OCI-LY3 (cell line): ENCODE measurements around the gene DESI2.

Source experiments
- H2AFZ ChIP-seq: fragments of 200-600, 300-600 bp; shearing (Covaris generic); 2 replicates; pipeline ENCODE4 v1.6.0; 2014; ENCODE audit warnings: antibody characterized with exemption, low read depth, low read length
- H3K27ac ChIP-seq: fragments of 200-600, 300-600 bp; sonication (generic); 2 replicates; pipeline ENCODE4 v1.5.1; 2014; ENCODE audit warnings: mild to moderate bottlenecking, low read length, moderate library complexity, mixed read lengths
- H3K27me3 ChIP-seq: fragments of 200-600, 300-600 bp; sonication (generic); 2 replicates; pipeline ENCODE4 v1.6.1; 2014; ENCODE audit warnings: low read depth, low read length, mixed read lengths
- H3K36me3 ChIP-seq: fragments of 200-600, 300-600 bp; sonication (generic); replicated peaks from 2 replicates; pipeline ENCODE3; 2014; ENCODE audit warnings: low read depth, low read length, mixed read lengths
- H3K4me1 ChIP-seq: fragments of 300-600, 200-600 bp; sonication (generic); 2 replicates; pipeline ENCODE4 v1.6.1; 2014; ENCODE audit warnings: low read length, mixed read lengths
- H3K4me2 ChIP-seq: fragments of 200-600, 300-600 bp; sonication (generic); 2 replicates; pipeline ENCODE4 v1.6.1; 2014; ENCODE audit warnings: low read length, mixed read lengths
- H3K4me3 ChIP-seq: fragments of 300-600, 200-600 bp; sonication (generic); 2 replicates; pipeline ENCODE4 v1.5.1; 2014; ENCODE audit warnings: antibody characterized with exemption, mild to moderate bottlenecking, low read length, moderate library complexity
- H3K79me2 ChIP-seq: fragments of 300-600, 200-600 bp; shearing (Covaris generic); 2 replicates; pipeline ENCODE4 v1.6.1; 2014; ENCODE audit warnings: mild to moderate bottlenecking, low read length, mixed read lengths
- H3K9ac ChIP-seq: fragments of 300-600, 200-600 bp; shearing (Covaris generic); 2 replicates; pipeline ENCODE4 v1.6.0; 2014; ENCODE audit warnings: mild to moderate bottlenecking, low read length, moderate library complexity
- H3K9me3 ChIP-seq: fragments of 200-600, 300-600 bp; shearing (Covaris generic); 2 replicates; pipeline ENCODE4 v1.6.1; 2014; ENCODE audit warnings: low read length, mixed read lengths; ENCODE audit not compliant: insufficient read depth
- H4K20me1 ChIP-seq: fragments of 200-600, 300-600 bp; sonication (generic); 2 replicates; pipeline ENCODE4 v1.6.1; 2016; ENCODE audit warnings: low read length, mixed read lengths; ENCODE audit not compliant: insufficient read depth
- CTCF ChIP-seq: fragments of 200-600, 300-600 bp; sonication (generic); IDR thresholded peaks from 2 replicates; pipeline ENCODE4 v1.5.1; 2014; ENCODE audit warnings: antibody characterized with exemption, low read length, low read depth
- EZH2phosphoT487 ChIP-seq: fragments of 200-600 bp; shearing (Covaris generic); IDR thresholded peaks from 2 replicates; pipeline ENCODE4 v1.6.1; 2018; ENCODE audit warnings: antibody characterized with exemption, mixed run types, low read depth

The DESI2 gene

GRCh38 chr1:244645890-244646289 is 7.0 kb upstream of the DESI2 start:
- Histone ChIP-seq H3K27me3 (peaks cover 7% of the 10 kb centered on the region; the same call in 1 of the 2 replicates), H3K9me3 (no peaks in the 10 kb centered on the region), H3K4me1 (no peaks in the 10 kb centered on the region), H3K36me3 (no peaks in the 10 kb centered on the region), H3K27ac (no peak overlapping the region), H3K79me2 (no peaks in the 10 kb centered on the region), H2AFZ (no peak overlapping the region), H3K4me2 (no peak overlapping the region), H3K4me3 (no peak overlapping the region), H3K9ac (no peak overlapping the region), H4K20me1 (no peaks in the 10 kb centered on the region)
- no peak for TF ChIP-seq EZH2phosphoT487
- no peak for TF ChIP-seq CTCF

- no peak overlapping the region for H3K9ac ChIP-seq
- H3K27ac ChIP-seq = no peak overlapping the region
- no peak overlapping the region for H3K4me3 ChIP-seq
- no peaks in the 10 kb centered on the region for H4K20me1 ChIP-seq
- no peaks in the 10 kb centered on the region for H3K36me3 ChIP-seq
- H3K9me3 ChIP-seq = no peaks in the 10 kb centered on the region
- H3K4me1 ChIP-seq = peaks cover 5% of the 10 kb centered on the region
- H2AFZ ChIP-seq = no peak overlapping the region
- H3K79me2 ChIP-seq = no peaks in the 10 kb centered on the region
- H3K4me2 ChIP-seq = no peak overlapping the region
- TF ChIP-seq CTCF (no peak), EZH2phosphoT487 (no peak)
- H3K27me3 ChIP-seq = no peaks in the 10 kb centered on the region
These were observed 5.1 kb upstream of the DESI2 start for GRCh38 chr1:244647819-244648218.

GRCh38 chr1:244651956-244652622 is 837 bp upstream of the DESI2 start:
- H3K9ac ChIP-seq = peak overlapping the region; percentile 77

More at GRCh38 chr1:244651956-244652622, 837 bp upstream of the DESI2 start:
- Histone ChIP-seq H3K4me2 (peak overlapping the region; percentile 90), H3K36me3 (peaks cover 8% of the 10 kb centered on the region), H3K27me3 (no peaks in the 10 kb centered on the region), H3K9me3 (no peaks in the 10 kb centered on the region), H3K4me1 (peaks cover 21% of the 10 kb centered on the region), H3K4me3 (peak overlapping the region; percentile 84), H3K79me2 (peaks cover 38% of the 10 kb centered on the region), H2AFZ (peak overlapping the region; percentile 99), H4K20me1 (peaks cover 24% of the 10 kb centered on the region), H3K27ac (peak overlapping the region; percentile 9; the same call in 1 of the 2 replicates)
- TF ChIP-seq EZH2phosphoT487 (no peak), CTCF (no peak)
